Hepatic stellate cell (primary cell): ENCODE results near the gene SLC29A3.
"Not testable (repeated sequence)": the region's sequence is repeated elsewhere in the genome, so short reads cannot be mapped to it uniquely, and the experiment has no call there.

Experiments used
- DNase-seq: peaks from one replicate; pipeline ENCODE4 v3.0.0; 2011; ENCODE audit warnings: low spot score

SLC29A3 gene

GRCh38 chr10:71319042-71319799 is at the start of gene SLC29A3:
SLC29A3 (plus strand) TSS chr10:71319259; CDS start chr10:71319310, 51 bp downstream.
- DNase-seq, result peak; percentile 83

DNA sequence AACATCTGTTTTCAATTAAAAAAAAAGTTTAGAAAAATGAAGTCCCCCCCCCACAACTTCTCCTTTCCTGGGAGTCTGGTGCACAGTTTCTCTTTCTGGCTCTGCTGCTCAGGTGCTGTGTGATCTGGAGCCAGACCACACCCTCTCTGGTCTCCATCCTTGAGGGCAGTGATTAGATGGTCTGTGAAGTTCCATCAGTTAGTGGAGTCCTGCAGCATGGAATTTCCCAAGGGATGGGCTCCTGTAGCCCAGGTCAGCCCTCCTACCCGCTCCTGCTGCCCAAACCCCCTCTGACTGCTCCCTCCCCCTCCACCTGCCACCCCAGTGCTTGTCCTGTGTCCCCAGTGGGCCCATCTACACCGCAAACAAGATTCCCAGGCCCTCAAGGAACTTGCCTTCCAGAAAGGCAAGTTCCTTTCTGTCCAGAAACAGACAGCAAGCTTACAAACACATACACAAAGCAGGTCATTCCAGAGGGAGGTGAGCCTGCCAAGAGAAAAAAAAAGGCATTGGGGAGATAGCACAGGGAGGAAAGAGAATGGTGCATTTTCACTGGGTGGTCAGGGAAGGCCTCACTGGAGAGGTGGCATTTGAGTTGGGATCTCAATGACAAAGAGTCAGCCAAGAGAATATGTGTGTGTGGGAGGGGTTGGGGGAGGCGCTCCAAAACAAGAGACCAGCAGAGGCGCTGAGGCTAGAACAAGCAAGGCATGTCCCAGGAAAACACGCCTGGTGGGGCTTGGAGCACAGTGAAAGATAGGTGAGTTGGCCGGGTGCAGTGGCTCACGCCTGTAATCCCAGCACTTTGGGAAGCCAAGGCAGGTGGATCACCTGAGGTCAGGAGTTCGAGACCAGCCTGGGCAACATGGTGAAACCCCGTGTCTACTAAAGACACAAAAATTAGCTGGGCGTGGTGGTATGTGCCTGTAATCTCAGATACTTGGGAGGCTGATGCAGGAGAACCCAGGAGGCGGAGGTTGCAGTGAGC is 49.5 kb upstream of the SLC29A3 start:
- DNase-seq, result peak; percentile 32

DNA sequence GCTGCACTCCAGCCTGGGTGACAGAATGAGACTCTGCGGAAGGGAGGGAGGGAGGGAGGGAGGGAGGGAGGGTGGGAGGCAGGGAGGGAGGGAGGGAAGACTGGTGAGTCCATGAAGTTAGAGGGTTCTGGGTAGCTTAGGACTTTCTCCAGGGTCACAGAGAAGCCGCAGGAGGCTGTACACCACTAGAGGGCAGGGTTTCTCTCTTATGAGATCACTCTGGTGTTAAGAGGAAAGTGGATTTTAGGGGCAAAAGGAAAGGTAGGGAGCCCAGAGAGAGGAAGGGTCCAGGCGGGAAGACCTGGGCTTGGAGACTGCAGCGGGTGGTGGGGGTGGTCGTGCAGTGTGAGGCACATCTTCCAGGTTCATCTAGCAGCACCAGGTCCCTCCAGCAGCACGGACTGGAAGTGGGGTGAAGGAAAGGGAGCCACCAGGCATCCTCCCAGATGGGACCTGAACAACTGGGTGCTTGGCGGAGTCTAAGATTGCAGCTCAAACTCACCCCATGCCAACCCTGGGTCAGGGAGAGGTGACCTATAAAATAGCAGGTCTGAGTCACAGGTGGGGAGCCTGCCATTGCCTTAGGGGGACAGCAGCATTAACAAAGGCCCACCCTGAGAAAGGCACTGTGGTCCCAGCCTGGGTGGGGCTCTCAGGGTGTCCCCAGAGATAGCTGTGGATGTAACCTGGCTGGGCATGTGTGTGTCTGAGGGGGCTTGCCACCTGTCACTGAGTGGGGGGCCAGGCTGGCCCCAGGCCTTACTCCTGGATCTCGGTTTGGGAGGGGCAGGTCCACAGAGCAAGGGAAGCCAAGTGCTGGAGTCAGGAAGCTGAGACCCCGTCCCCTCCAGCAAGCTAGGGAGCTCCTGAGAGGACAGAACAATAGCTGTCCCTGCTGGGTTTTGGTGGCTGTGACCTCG is 48.5 kb upstream of the SLC29A3 start:
- DNase-seq, result peak; percentile 94

GRCh38 chr10:71271662-71272055 is 47.4 kb upstream of the SLC29A3 start:
- DNase-seq, result no peak

DNA sequence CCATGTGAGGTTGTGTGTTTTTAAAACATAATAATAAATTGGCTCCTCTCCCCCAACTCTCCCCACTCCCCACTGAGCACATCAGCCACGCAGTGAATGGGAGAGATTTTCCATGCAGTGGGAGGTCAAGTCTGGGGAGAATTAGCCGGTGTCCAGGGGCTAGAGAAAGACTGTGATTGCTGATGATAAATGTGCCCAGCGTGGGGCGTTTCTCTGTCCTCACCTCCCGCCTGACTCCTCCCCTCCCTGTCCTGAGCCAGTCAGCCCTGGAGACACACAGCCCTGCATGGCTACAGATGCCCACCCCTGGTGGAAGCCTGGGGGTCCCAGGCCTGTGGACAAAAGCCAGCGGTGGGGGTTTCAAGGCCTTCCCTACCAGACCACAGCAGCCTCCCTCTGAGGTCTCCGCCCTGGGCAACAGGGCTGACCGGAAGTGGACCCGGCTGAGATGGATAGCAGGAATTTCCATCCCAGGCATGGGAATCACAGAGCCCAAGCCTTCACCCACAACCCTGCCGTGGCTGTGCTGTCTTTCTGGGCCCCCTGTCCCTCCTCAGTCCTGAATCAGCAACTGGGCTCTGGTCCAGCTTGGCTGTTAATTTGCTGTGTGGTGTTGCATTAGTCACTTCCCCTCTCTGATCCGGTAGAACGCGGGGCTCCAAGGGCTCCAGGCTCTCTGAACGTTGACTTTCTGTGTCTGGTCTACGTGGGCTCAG is 46.8 kb upstream of the SLC29A3 start:
- DNase-seq, result peak; percentile 77

- not testable (repeated sequence) for DNase-seq
These were observed 46.1 kb upstream of the SLC29A3 start for GRCh38 chr10:71272974-71273373.

DNA sequence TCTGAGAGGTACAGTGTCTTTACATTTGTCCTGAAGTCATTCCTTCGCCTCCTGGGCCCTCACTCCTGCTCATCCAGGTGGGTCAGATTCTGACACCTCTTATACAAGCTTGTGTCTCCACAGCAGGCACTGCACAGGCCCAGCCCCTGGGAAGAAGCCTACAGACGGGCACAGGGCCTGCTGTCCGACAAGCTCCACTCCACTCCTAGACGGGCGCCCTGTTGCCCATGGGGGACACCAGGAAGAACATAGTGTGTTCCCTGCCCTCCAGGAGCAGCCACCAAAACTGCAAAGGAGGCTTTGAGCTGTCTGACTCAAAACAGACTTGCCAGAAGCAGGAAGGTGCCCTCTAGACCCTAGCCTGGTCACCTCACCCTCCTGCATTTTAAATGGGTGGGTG is 45.6 kb upstream of the SLC29A3 start:
- no peak for DNase-seq

DNA sequence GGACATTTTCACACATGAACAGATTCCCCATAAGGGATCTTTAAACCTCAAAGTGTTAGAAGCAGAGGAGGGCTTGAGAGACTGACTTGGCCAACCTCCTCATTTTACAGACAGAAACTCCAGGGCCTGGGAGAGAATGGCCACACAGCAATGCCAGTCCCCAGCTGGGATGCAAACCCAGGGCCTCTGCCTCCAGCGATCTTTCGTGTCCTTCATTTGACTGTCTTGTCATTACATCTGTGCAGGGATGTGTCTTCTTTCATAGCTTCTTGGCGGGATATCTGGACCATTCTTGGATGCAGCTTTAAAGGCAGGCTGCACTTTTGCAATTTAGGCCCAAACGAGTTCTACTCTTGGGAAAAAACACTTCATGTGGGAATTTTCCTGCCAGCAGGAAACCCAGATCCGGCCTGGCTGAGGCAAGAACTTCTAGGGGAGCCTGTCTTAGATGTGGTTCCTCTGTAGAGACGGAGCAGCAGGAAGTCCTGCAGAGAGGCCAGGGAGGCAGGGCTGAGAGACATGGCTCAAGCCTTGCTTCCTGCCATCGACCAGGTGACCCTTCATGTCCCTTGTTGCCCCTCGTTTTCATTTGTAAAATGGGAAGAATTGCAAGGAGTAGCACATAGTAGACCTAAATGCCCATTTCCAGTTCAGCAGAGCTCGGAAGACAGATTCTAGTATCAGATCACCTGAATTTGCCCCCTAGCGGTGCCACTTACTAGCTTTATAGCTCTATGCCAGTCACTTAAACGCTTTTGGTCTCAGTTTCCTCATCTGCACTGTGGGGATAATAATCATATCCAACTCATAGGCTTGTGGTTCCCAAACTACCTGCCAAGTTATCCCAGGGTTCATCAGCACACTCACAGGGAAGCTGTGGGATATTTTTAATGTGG is 43.9 kb upstream of the SLC29A3 start:
- no peak for DNase-seq

DNA sequence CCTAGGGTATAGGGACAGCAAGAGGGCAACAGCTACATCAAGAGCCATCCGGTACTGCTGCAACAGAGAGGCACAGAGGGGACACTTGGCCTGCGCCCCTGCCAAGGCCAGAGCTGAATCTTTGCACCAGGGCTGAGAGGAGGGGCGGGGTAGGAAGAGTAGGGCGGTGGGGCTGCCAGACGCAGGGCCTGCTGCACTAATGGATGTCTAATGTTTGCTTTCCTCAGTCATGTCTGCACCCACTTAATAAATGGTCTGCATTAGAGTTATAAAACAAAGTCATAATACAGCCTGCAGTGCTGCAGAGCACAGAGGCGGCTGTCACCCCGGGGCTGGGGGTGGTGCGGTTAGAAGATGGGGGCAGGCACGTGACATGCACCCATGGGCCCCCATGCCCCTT is 42.2 kb upstream of the SLC29A3 start:
- no peak for DNase-seq

GRCh38 chr10:71277914-71278665 is 41.0 kb upstream of the SLC29A3 start:
- no peak for DNase-seq

DNA sequence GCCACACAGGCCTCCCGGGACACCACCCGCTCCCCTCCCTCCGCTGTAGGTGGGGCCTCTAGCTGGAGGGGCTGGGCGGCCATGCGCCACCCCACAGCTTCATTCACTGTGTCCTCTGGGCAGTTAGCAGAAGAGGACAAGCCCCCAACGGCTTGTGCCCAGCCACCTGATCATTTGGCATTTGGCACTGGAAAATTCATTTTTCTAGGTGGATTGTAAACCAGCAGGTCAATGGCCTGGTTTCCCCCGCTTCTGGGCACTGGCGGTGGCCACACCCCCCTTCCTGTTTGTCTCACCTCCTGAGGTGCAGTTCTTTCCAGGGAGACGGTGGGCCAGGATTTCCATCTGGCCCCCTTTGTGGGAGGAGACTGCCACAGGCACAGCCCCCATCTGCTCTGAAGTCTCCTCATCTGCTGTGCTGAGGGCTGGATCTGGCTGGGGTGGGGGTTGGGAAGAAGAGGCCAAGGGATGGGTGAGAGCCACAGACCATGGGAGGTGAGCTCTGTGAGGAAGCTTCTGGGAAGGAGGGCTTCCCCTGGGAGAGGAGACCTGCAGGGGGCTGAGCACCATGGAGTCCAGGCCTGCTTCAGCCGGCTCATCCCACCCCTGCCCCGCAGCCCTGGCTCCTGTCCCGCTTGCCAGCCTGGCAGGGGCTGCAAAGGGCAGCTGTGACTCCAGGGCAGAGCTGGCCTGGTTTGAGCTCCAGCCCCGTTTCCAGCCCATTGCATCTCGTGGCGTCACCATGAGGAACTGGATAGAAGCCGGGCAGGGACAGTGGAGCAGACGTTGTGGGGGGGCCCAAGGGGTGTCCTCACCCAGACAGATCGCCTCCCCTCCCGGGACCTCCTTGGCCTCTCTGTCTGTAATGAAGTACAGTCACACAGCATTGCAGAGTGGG is 40.1 kb upstream of the SLC29A3 start:
- DNase-seq, result no peak

GRCh38 chr10:71279590-71280170 is 39.4 kb upstream of the SLC29A3 start:
- DNase-seq, result no peak

DNA sequence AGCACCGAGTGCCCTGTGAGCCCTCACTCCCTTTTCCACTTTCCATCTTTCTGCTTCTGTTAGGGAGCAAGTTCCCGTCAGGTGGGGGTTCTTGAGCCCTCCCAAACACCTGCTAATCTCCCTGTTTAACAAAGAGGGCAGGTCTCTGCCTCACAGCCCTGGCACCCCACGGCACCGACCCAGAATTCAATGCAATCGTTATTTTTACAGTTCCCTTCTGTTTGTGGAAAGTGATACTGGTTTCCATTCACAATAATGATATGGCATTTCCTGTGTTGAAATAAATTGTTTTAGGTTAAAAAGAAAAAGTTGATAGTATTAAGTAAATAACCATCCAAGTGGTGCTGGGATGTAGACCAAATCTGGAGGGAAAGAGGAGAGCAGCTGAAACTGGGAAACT is 38.8 kb upstream of the SLC29A3 start:
- no peak for DNase-seq

DNA sequence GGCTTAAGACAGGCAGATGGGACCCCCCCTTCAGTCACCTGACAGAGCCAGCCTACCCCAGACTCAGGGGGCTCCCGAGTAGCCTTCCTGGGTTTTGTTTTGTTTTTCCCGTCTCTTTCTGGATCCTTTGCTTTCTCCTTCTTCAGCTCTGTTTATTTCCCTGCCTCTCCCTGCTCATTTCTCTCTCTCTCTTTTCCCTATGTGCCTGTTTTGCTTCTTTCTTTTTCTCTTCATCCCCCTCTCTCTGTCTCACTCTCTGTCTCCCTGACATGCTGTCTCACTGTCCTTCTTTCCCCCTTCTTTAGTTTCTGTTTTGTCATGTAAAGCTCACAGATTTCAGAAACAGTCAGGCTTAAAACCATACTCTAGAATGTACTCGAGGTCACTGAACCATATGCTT is 38.2 kb upstream of the SLC29A3 start:
- no peak for DNase-seq

- DNase-seq, result no peak
These were observed 37.3 kb upstream of the SLC29A3 start for GRCh38 chr10:71281646-71282322.

GRCh38 chr10:71282323-71282680 is 36.8 kb upstream of the SLC29A3 start:
- DNase-seq, result no peak

DNA sequence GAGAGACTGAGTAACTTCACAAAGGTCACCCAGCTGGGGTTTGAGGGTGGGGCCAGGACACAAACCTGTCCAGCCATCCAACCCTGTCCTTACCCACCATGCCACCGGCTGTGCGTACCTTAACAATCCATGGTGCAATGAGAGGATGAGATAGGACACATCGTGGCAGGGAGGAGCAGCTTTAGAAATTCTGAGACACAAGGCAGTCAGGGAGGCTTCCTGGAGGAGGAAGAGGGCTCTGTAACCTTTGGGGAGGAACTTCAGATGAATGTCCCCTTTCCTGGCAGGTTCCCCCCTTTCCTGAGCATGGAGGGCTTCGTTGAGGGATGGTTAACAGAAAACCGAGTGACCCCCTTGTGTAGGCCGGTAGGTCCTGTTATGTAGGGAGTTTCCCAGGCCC is 35.6 kb upstream of the SLC29A3 start:
- no peak for DNase-seq

DNA sequence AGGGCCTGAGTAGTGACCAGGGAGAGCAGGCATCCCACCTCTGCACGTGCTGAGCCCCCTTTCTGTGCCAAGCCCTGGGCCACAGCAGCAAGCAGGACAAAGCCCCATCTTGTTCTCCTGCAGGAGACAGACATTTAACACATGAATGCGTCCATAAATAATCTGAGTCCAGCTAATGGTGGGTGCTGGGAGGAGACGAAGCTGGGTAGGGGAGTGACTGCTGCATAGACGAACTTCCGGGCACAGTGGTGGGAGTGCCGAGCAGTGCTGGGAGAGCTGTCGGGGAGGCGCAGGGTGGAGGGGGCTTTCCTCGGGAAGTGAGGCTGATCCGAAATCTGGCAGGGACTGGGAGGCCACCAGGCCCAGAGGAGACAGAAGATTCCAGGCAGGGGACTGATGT is 35.2 kb upstream of the SLC29A3 start:
- DNase-seq, result no peak
